Measurements from ENCODE around the gene MORC2. TPM values are rescaled to one million over a fixed set of nuclear protein-coding genes. Genes with fewer than 3 reads are reported as not detected.

Gene MORC2
- total and polyA plus RNA-seq, 2 of the 13 experiments (the other 11 are each of a cell fraction or from before 2014, with no cell fraction given): 11.9 to 18.3 TPM

DNA sequence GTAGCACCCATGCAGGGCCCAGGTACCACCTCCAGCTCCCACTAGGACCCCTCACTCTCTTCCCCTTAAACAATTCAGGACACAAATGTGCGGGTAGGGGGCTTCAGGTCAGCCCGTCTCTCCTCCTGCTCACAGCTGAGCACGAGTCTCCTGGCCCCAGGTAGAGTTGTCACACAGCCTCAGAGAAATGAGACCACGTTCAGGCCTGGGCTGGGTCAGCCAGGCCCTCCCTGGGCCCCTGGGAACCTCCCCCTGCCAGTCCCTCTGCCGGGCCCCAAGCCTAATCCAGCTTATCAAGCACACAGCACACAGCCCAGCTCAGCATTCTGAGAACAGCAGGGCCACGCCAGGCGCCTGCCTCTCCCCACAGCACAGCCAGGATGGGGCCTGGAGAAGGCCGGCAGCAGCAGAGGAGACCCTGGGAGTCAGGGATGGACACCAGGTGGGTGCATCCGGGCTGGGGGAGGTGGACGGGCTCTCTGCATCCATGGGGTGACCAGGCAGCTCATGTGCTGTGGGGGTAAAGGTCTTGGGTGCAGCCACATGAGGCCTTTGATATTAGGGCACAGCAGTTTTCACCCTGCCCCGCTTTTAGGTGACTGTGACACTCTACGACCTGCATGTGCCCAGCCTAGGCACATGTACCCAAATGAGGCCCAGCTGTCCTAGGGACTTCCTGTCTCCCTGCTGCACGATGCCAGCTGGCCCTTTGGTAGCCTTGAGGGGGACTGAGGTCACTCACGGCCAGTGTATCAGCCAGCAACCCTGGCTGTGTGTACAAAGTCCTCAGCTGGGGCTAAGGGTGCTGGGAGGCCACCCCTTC is 87.0 kb downstream of the MORC2 start (continued):
- TF ChIP-seq, protein P1, sequence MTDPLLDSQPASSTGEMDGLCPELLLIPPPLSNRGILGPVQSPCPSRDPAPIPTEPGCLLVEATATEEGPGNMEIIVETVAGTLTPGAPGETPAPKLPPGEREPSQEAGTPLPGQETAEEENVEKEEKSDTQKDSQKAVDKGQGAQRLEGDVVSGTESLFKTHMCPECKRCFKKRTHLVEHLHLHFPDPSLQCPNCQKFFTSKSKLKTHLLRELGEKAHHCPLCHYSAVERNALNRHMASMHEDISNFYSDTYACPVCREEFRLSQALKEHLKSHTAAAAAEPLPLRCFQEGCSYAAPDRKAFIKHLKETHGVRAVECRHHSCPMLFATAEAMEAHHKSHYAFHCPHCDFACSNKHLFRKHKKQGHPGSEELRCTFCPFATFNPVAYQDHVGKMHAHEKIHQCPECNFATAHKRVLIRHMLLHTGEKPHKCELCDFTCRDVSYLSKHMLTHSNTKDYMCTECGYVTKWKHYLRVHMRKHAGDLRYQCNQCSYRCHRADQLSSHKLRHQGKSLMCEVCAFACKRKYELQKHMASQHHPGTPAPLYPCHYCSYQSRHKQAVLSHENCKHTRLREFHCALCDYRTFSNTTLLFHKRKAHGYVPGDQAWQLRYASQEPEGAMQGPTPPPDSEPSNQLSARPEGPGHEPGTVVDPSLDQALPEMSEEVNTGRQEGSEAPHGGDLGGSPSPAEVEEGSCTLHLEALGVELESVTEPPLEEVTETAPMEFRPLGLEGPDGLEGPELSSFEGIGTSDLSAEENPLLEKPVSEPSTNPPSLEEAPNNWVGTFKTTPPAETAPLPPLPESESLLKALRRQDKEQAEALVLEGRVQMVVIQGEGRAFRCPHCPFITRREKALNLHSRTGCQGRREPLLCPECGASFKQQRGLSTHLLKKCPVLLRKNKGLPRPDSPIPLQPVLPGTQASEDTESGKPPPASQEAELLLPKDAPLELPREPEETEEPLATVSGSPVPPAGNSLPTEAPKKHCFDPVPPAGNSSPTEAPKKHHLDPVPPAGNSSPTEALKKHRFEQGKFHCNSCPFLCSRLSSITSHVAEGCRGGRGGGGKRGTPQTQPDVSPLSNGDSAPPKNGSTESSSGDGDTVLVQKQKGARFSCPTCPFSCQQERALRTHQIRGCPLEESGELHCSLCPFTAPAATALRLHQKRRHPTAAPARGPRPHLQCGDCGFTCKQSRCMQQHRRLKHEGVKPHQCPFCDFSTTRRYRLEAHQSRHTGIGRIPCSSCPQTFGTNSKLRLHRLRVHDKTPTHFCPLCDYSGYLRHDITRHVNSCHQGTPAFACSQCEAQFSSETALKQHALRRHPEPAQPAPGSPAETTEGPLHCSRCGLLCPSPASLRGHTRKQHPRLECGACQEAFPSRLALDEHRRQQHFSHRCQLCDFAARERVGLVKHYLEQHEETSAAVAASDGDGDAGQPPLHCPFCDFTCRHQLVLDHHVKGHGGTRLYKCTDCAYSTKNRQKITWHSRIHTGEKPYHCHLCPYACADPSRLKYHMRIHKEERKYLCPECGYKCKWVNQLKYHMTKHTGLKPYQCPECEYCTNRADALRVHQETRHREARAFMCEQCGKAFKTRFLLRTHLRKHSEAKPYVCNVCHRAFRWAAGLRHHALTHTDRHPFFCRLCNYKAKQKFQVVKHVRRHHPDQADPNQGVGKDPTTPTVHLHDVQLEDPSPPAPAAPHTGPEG (CRISPR knock-in tag; IDR thresholded peaks at IDR 0.05): no peak
- no peak for TF ChIP-seq ZFP36L2 (CRISPR knock-in tag; IDR thresholded peaks at IDR 0.05)
- TF ChIP-seq RFX5 (IDR thresholded peaks at IDR 0.05; ENCODE audit: low read depth, low read length): no peak
- TF ChIP-seq SP5 (CRISPR knock-in tag; IDR thresholded peaks at IDR 0.05; ENCODE audit: borderline replicate concordance, low read depth): peak; percentile 9; the same call in 1 of the 2 replicates
- TF ChIP-seq ZNF496 (CRISPR knock-in tag; IDR thresholded peaks at IDR 0.05; ENCODE audit: insufficient replicate concordance): no peak
- no peak for TF ChIP-seq NRL (CRISPR knock-in tag; IDR thresholded peaks at IDR 0.05; ENCODE audit: borderline replicate concordance)
- TF ChIP-seq TAF1 (CRISPR knock-in tag; IDR thresholded peaks at IDR 0.05): no peak
- TF ChIP-seq, protein P2, sequence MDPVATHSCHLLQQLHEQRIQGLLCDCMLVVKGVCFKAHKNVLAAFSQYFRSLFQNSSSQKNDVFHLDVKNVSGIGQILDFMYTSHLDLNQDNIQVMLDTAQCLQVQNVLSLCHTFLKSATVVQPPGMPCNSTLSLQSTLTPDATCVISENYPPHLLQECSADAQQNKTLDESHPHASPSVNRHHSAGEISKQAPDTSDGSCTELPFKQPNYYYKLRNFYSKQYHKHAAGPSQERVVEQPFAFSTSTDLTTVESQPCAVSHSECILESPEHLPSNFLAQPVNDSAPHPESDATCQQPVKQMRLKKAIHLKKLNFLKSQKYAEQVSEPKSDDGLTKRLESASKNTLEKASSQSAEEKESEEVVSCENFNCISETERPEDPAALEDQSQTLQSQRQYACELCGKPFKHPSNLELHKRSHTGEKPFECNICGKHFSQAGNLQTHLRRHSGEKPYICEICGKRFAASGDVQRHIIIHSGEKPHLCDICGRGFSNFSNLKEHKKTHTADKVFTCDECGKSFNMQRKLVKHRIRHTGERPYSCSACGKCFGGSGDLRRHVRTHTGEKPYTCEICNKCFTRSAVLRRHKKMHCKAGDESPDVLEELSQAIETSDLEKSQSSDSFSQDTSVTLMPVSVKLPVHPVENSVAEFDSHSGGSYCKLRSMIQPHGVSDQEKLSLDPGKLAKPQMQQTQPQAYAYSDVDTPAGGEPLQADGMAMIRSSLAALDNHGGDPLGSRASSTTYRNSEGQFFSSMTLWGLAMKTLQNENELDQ (CRISPR knock-in tag; IDR thresholded peaks at IDR 0.05; ENCODE audit: borderline replicate concordance): no peak
- no peak for TF ChIP-seq KLF11 (CRISPR knock-in tag; IDR thresholded peaks at IDR 0.05)
- TF ChIP-seq, protein P3, sequence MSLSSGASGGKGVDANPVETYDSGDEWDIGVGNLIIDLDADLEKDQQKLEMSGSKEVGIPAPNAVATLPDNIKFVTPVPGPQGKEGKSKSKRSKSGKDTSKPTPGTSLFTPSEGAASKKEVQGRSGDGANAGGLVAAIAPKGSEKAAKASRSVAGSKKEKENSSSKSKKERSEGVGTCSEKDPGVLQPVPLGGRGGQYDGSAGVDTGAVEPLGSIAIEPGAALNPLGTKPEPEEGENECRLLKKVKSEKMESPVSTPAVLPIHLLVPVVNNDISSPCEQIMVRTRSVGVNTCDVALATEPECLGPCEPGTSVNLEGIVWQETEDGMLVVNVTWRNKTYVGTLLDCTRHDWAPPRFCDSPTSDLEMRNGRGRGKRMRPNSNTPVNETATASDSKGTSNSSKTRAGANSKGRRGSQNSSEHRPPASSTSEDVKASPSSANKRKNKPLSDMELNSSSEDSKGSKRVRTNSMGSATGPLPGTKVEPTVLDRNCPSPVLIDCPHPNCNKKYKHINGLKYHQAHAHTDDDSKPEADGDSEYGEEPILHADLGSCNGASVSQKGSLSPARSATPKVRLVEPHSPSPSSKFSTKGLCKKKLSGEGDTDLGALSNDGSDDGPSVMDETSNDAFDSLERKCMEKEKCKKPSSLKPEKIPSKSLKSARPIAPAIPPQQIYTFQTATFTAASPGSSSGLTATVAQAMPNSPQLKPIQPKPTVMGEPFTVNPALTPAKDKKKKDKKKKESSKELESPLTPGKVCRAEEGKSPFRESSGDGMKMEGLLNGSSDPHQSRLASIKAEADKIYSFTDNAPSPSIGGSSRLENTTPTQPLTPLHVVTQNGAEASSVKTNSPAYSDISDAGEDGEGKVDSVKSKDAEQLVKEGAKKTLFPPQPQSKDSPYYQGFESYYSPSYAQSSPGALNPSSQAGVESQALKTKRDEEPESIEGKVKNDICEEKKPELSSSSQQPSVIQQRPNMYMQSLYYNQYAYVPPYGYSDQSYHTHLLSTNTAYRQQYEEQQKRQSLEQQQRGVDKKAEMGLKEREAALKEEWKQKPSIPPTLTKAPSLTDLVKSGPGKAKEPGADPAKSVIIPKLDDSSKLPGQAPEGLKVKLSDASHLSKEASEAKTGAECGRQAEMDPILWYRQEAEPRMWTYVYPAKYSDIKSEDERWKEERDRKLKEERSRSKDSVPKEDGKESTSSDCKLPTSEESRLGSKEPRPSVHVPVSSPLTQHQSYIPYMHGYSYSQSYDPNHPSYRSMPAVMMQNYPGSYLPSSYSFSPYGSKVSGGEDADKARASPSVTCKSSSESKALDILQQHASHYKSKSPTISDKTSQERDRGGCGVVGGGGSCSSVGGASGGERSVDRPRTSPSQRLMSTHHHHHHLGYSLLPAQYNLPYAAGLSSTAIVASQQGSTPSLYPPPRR (CRISPR knock-in tag; IDR thresholded peaks at IDR 0.05; ENCODE audit: borderline replicate concordance): peak; percentile 26; the same call in 1 of the 2 replicates
- no peak for TF ChIP-seq SRSF9 (IDR thresholded peaks at IDR 0.05; ENCODE audit: borderline replicate concordance, insufficient read depth, low read depth, low read length, poor library complexity, severe bottlenecking)
- no peak for TF ChIP-seq ZNF282 (IDR thresholded peaks at IDR 0.05; ENCODE audit: partially characterized antibody)
- TF ChIP-seq, protein P4, sequence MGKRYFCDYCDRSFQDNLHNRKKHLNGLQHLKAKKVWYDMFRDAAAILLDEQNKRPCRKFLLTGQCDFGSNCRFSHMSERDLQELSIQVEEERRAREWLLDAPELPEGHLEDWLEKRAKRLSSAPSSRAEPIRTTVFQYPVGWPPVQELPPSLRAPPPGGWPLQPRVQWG (CRISPR knock-in tag; IDR thresholded peaks at IDR 0.05; ENCODE audit: borderline replicate concordance, low read depth): no peak
- no peak for TF ChIP-seq ZFYVE20 (CRISPR knock-in tag; IDR thresholded peaks at IDR 0.05; ENCODE audit: borderline replicate concordance, low read depth)

All from HepG2 (cell line).